ENCODE data around the gene BBC3. TPM values are rescaled to one million over a fixed set of nuclear protein-coding genes. Genes with fewer than 3 reads are reported as not detected.

Gene BBC3
- total and polyA plus RNA-seq, 2 of the 4 experiments (the other 2 are of a cell fraction), result 1.6 to 6.5 TPM

DNA sequence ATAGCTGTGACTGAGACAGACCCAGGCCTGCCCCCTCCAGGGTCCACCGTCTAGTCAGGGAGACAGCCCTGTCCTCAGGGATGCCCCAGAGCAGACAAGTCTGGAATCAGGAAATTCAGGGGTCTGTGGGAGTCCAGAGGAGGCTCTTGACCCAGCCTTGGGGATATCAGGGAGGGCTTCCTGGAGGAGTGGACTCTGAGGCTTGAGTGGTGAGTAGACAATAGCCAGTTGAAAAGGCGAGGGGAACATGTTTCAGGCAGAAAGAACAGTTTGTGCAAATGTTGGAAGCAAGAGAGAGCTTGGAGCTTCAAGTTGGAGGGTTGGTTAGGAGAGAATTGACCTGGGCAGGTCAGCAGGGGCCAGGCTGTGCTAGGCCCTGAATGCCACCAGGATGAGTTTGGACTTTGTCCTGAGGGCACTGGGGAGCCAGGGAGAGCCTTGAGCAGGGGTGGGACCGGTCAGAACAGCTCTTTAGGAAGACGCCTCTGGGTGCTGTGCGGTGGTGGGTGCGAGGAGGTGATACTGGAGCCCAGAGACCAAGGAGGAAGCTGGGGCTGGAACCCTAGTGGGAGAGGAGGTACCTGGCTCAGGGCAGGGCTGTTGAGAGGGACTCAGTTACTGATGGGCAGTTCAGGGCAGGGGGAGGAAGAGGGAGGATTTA, 28.0 kb upstream of the BBC3 start:
- Histone ChIP-seq H3K14ac (replicated peaks; ENCODE audit: low read depth, low read length) (0 out of 2 replicates have a peak overlapping the region, but pooled peaks have one; percentile 99), H3K56ac (ENCODE audit: extremely low read depth, insufficient read depth, low read length) (no peak overlapping the region), H2BK5ac (ENCODE audit: low read depth, low read length, poor library complexity, severe bottlenecking) (no peak overlapping the region), H3K18ac (ENCODE audit: low read depth, low read length) (no peak overlapping the region), H4K5ac (ENCODE audit: low read depth, low read length) (no peak overlapping the region), H2AK9ac (replicated peaks; ENCODE audit: low read depth, low read length, poor library complexity) (peak overlapping the region; percentile 99), H3K4me2 (ENCODE audit: low read depth, low read length) (no peak overlapping the region), H3K9ac (ENCODE audit: low read depth, low read length) (no peak overlapping the region), H2AFZ (replicated peaks; ENCODE audit: low read length, poor library complexity) (no peak overlapping the region), H2AK5ac (ENCODE audit: low read depth, low read length) (peak overlapping the region; percentile 18; the same call in 1 of the 2 replicates), H3K27me3 (ENCODE audit: control insufficient read depth, insufficient read depth, low read length) (no peaks in the 10 kb centered on the region), H3K4me1 (ENCODE audit: control insufficient read depth, insufficient read depth, low read length) (peaks cover 16% of the 10 kb centered on the region), H4K91ac (ENCODE audit: insufficient read depth, low read depth, low read length) (no peak overlapping the region), H3K79me1 (ENCODE audit: low read depth in 1 of 2, low read length in 2 of 2) (peaks cover 46 to 57% of the 10 kb centered on the region in 2 experiments), H2BK20ac (ENCODE audit: low read depth, low read length) (no peak overlapping the region), H3K4me3 (ENCODE audit: insufficient read depth, low read depth, low read length) (no peak overlapping the region), H3K23ac (ENCODE audit: low read depth, low read length) (peak overlapping the region; percentile 16), H3K9me3 (ENCODE audit: control insufficient read depth, insufficient read depth, low read length) (no peaks in the 10 kb centered on the region), H4K20me1 (ENCODE audit: insufficient read depth, low read length) (0 out of 2 replicates have a peak, but pooled peaks cover 5% of the 10 kb centered on the region), H4K8ac (ENCODE audit: low read depth in 2 of 2, low read length in 2 of 2) (peak overlapping the region in 1 of 2 experiments; percentile 0; a peak in 1 of 4 replicates), H3K27ac (ENCODE audit: insufficient read depth, low read length) (no peak overlapping the region), H2BK120ac (ENCODE audit: low read depth, low read length) (no peak overlapping the region), H3K36me3 (ENCODE audit: control insufficient read depth, insufficient read depth, low read length) (peaks cover 32% of the 10 kb centered on the region), H3K9me1 (ENCODE audit: insufficient read depth, low read length) (peaks cover 13% of the 10 kb centered on the region; the same call in 1 of the 2 replicates), H2BK15ac (ENCODE audit: low read depth, low read length) (no peak overlapping the region), H3K4ac (ENCODE audit: low read depth, low read length) (0 out of 2 replicates have a peak overlapping the region, but pooled peaks have one; percentile 32)
- no peak for DNase-seq
- in situ Hi-C loops (cut with MboI; ENCODE audit: low sequenced_read_pairs), result no loop called here
- no peak for ATAC-seq (ENCODE audit: low read depth)
- BruUV-seq (replicated peaks), result no TSS peak
- TF ChIP-seq CHD1 (IDR thresholded peaks at IDR 0.05; ENCODE audit: low read depth, low read length), result no peak
- TF ChIP-seq BHLHE40 (IDR thresholded peaks at IDR 0.05; ENCODE audit: low read depth, low read length), result no peak
- TF ChIP-seq MAZ (IDR thresholded peaks at IDR 0.05; ENCODE audit: borderline replicate concordance, low read depth, low read length), result no peak
- TF ChIP-seq CEBPB (IDR thresholded peaks at IDR 0.05; ENCODE audit: low read depth, low read length), result no peak
- ChIA-PET POLR2A (ENCODE audit: unreplicated experiment) (no interaction called here), CTCF (no interaction called here)
- dilution Hi-C loops (cut with HindIII; ENCODE audit: low sequenced_read_pairs, unreplicated experiment), result no loop called here
- intact Hi-C loops (cut with micrococcal nuclease), result no loop called here
- WGBS, 2 experiments (ENCODE audit: extremely low coverage in 2 of 2, insufficient read length in 1 of 2), result 96% methylated on average over 6 of the region's 6 CpGs; no CpG with 5 or more reads in 1 of the 2 experiments
